ENCODE results near the gene KDM5A.

KDM5A gene

DNA sequence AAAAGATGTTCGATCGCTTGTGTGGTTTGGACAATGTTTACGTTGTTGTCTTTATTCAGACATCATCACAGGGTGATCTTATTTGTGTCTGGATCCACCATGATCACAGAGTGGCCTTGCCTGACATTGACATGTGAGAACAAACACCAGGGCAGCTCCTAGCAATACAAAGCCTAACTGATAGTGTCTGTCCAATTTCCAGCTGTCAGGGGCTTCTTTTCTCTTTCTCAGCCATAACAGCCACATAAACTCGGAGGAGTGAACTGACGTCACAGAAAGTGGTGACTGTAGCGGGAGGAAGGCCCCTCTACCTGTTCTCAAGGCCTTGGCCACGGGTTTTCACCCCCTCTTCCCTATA, 120.7 kb downstream of the KDM5A start:
- no peak overlapping the region for H3K4me3 ChIP-seq (ENCODE audit: low read length)
- peaks cover 4% of the 10 kb centered on the region for H3K4me1 ChIP-seq (ENCODE audit: control insufficient read depth, insufficient read depth, low read length)
- H3K9me3 ChIP-seq (replicated peaks; ENCODE audit: low read length): no peaks in the 10 kb centered on the region
- peaks cover 3% of the 10 kb centered on the region for H3K27me3 ChIP-seq (ENCODE audit: control insufficient read depth, insufficient read depth, low read length)
- no peak overlapping the region for H3K9ac ChIP-seq (ENCODE audit: low read depth, low read length)
- H3K4me2 ChIP-seq (ENCODE audit: low read length): no peak overlapping the region
- H3K36me3 ChIP-seq (ENCODE audit: insufficient read depth, low read length): no peaks in the 10 kb centered on the region

DNA sequence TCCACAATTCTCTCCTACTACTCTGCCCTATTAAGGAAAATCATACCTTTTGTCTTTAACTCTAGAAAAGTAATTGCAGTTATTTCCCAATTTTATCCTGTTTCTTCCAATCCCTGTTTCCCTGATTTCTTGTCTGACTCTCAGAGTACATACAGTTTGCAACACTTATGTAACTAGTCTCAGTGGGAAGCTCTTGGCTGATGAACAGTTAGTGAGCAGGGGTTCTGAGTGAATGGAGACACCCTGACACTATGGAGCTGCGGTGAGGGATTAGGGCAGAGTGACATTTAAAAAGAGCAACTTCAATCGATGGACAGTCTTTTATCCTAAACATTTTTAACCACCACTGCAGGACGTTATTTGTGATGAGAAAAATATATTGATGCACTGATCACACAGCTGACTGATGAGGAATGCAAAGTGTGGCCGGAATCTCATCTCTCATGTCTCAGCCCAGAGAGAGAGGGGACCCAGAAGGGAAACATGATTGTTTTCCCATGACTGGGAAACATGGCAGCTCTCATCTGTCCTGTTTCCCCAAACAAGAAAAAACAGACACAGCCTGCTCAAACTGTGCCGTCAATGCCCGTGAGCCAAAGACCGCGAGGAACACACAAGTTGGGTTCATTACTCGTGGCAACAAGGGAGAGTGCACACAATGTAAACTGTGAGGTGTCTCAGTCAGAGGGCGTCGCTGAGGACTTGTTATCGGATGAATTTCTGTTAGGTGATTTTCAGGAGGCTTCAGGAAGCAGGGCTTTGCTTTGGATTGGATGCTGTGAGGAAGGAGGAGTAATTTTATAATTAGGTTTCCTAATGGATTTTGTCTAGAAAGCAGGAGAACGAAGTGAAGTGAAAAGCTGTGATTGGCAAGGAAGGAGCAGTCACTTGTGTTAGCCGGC, 121.3 kb downstream of the KDM5A start:
- Histone ChIP-seq H3K4me1 (ENCODE audit: control insufficient read depth, insufficient read depth, low read length) (peaks cover 10% of the 10 kb centered on the region), H3K4me3 (ENCODE audit: low read length) (no peak overlapping the region), H3K36me3 (ENCODE audit: insufficient read depth, low read length) (no peaks in the 10 kb centered on the region), H3K9ac (ENCODE audit: low read depth, low read length) (no peak overlapping the region), H3K9me3 (replicated peaks; ENCODE audit: low read length) (no peaks in the 10 kb centered on the region), H3K4me2 (ENCODE audit: low read length) (no peak overlapping the region), H3K27me3 (ENCODE audit: control insufficient read depth, insufficient read depth, low read length) (peaks cover 3% of the 10 kb centered on the region)

DNA sequence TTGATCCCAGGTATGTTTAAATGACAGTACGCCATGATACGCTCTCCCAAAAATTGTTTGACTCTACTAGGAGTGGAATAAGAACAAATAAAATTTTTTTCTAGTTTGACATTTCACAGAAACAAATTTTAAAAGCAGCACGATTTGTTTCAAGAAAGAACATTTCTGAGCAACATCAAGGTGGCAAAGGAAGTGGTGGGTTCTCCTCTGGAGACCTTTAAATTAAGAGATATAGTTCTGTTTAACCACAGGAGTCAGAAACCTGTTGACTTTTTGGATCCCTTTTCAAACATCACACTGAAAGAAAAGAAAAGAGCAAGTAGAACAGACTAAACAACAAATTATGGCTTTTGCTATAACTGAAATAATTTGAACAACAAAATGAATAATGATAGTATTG, 124.0 kb downstream of the KDM5A start:
- H3K27me3 ChIP-seq (ENCODE audit: control insufficient read depth, insufficient read depth, low read length): peaks cover 18% of the 10 kb centered on the region
- no peak overlapping the region for H3K9ac ChIP-seq (ENCODE audit: low read depth, low read length)
- H3K4me1 ChIP-seq (ENCODE audit: control insufficient read depth, insufficient read depth, low read length): peaks cover 10% of the 10 kb centered on the region
- H3K9me3 ChIP-seq (replicated peaks; ENCODE audit: low read length): no peaks in the 10 kb centered on the region
- no peaks in the 10 kb centered on the region for H3K36me3 ChIP-seq (ENCODE audit: insufficient read depth, low read length)
- no peak overlapping the region for H3K4me2 ChIP-seq (ENCODE audit: low read length)
- H3K4me3 ChIP-seq (ENCODE audit: low read length): no peak overlapping the region

DNA sequence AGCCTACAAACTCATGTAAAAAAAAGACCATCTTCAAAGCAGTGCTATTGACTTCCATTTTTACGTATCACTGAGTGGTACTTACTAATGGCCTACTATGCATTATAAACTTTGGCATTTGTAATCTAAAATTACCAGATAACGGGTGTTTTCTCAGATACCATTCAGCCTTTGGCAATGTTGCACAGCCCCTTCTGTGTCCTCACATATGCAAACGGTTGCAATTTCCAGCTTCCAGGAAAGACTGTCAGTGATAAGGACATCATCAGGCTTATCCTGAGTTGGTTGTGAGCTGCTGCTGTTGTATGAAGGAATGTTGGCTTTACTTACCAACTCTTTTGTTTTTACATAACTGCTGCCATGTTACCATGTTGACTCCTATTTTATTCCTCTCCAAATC, 124.9 kb downstream of the KDM5A start:
- H3K9me3 ChIP-seq (replicated peaks; ENCODE audit: low read length): no peaks in the 10 kb centered on the region
- H3K4me3 ChIP-seq (ENCODE audit: low read length): no peak overlapping the region
- H3K36me3 ChIP-seq (ENCODE audit: insufficient read depth, low read length): no peaks in the 10 kb centered on the region
- H3K9ac ChIP-seq (ENCODE audit: low read depth, low read length): no peak overlapping the region
- H3K4me2 ChIP-seq (ENCODE audit: low read length): no peak overlapping the region
- H3K27me3 ChIP-seq (ENCODE audit: control insufficient read depth, insufficient read depth, low read length): peaks cover 26% of the 10 kb centered on the region
- H3K4me1 ChIP-seq (ENCODE audit: control insufficient read depth, insufficient read depth, low read length): peaks cover 10% of the 10 kb centered on the region

DNA sequence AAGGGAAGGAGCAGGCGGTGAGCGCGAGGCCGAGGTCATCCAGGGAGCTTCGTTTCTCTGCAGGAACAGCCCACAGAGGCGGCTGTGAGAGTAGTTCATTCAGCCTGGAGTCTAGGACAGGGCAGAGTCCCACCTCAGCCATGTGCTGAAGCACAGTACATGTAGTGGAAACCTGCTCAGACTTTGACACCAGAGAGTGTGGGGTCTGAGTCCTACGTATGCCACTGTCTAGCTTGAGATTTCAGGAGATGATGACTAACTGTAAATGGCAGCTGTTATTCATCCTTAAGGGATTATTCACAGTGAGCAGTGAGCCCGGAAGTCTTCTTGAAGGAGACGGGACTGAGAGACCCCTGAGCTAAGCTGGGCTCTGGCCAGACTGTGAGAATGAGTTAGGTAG, 125.5 kb downstream of the KDM5A start:
- Histone ChIP-seq H3K4me2 (ENCODE audit: low read length) (no peak overlapping the region), H3K9ac (ENCODE audit: low read depth, low read length) (no peak overlapping the region), H3K36me3 (ENCODE audit: insufficient read depth, low read length) (no peaks in the 10 kb centered on the region), H3K9me3 (replicated peaks; ENCODE audit: low read length) (no peaks in the 10 kb centered on the region), H3K27me3 (ENCODE audit: control insufficient read depth, insufficient read depth, low read length) (peaks cover 29% of the 10 kb centered on the region), H3K4me3 (ENCODE audit: low read length) (no peak overlapping the region), H3K4me1 (ENCODE audit: control insufficient read depth, insufficient read depth, low read length) (peaks cover 10% of the 10 kb centered on the region)

DNA sequence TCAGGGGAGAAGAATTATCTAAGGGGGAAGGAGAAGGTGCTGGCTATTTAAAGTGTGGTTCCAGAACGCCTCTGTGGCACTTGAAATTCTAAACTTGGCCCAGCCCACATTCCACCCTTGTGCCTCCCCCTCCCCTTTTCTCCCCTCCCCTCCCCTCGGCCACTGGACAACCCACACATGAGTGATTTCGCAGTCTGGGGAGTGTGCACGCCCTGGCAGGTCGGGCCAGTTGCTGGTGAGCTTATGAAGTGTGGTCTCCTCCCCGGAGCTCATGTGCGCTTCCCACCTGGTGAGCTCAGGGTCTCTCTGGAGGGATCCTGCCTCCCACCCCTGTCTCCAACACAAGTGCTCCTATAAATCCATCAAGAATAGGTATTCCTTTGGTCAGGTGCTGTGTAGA, 126.3 kb downstream of the KDM5A start, which contains the start of gene SLC6A13:
Gene SLC6A13 (minus strand): TSS at position 20 of the 400 bp plus-strand sequence. CDS start 2,784 bp downstream, outside the sequence.
- H3K4me1 ChIP-seq (ENCODE audit: control insufficient read depth, insufficient read depth, low read length): peaks cover 10% of the 10 kb centered on the region
- no peak within 1 kb of the TSS for H3K9ac ChIP-seq (ENCODE audit: low read depth, low read length)
- no peak within 1 kb of the TSS for H3K4me2 ChIP-seq (ENCODE audit: low read length)
- H3K4me3 ChIP-seq (ENCODE audit: low read length): no peak within 1 kb of the TSS
- H3K9me3 ChIP-seq (replicated peaks; ENCODE audit: low read length): no peaks in the 10 kb centered on the region
- H3K27me3 ChIP-seq (ENCODE audit: control insufficient read depth, insufficient read depth, low read length): peaks cover 37% of the 10 kb centered on the region
- no peaks in the 10 kb centered on the region for H3K36me3 ChIP-seq (ENCODE audit: insufficient read depth, low read length)

DNA sequence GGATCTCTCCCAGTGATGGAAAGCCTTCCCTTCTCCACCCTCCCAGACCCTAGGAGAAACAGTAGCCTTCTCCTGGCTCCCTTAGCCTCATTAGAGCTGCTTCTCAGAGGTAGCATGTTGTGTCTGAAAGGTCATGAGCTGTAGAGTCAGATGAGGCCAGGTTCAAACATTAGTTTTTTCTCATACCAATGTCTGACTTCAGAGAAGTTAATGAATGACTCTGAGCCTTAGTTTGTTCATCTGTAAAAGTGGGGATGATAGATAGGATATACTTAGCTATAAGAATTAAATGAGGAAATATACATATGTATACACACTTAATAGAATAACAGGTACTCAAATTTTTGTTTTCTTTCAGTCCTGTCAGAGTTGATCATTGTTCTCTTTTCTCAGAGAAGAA, 127.0 kb downstream of the KDM5A start:
- Histone ChIP-seq H3K4me3 (ENCODE audit: low read length) (no peak overlapping the region), H3K4me2 (ENCODE audit: low read length) (no peak overlapping the region), H3K9ac (ENCODE audit: low read depth, low read length) (no peak overlapping the region), H3K9me3 (replicated peaks; ENCODE audit: low read length) (no peaks in the 10 kb centered on the region), H3K27me3 (ENCODE audit: control insufficient read depth, insufficient read depth, low read length) (peaks cover 44% of the 10 kb centered on the region), H3K36me3 (ENCODE audit: insufficient read depth, low read length) (no peaks in the 10 kb centered on the region), H3K4me1 (ENCODE audit: control insufficient read depth, insufficient read depth, low read length) (peaks cover 10% of the 10 kb centered on the region)

DNA sequence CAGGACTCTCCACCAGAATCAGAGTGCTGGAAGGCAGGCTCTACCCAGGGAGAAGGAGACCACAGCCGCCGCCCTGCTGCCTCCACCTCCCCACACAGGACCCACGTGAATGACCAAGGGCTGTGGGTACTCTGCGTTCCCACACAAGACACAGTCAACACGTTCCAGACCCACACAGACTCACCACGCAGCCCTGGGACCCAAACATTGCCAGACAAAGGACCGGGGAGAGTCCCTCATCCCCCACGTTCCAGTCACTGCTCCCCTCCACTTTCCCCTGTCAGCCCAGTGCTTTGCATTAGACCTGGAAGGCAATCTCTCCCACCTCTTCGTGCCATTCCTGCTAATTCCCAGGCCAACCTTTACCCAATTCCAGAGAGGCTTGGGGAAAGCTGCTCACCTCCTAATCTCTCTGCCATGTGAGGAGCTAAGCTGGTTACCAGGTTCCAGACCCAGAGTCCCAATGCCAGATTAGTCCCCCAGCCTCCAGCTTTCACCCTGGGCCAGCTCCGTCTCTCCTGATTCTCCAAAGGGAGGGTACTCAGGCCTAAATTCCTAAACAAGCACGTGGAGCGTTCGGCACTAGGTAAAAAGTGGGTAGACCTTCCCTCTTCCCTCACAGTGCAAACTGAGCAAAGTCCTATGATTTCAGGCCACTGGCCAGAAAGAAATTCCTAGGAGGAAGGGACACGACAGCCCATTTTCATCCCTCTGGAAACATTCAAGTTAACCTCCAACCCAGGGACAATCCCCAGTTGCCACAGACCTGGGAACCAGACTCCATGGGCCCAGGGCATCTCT, 131.4 kb downstream of the KDM5A start:
- H3K9ac ChIP-seq (ENCODE audit: low read depth, low read length): no peak overlapping the region
- no peaks in the 10 kb centered on the region for H3K36me3 ChIP-seq (ENCODE audit: insufficient read depth, low read length)
- peaks cover 58% of the 10 kb centered on the region for H3K27me3 ChIP-seq (ENCODE audit: control insufficient read depth, insufficient read depth, low read length)
- H3K9me3 ChIP-seq (replicated peaks; ENCODE audit: low read length): no peaks in the 10 kb centered on the region
- H3K4me2 ChIP-seq (ENCODE audit: low read length): no peak overlapping the region
- H3K4me3 ChIP-seq (ENCODE audit: low read length): no peak overlapping the region
- no peaks in the 10 kb centered on the region for H3K4me1 ChIP-seq (ENCODE audit: control insufficient read depth, insufficient read depth, low read length)

DNA sequence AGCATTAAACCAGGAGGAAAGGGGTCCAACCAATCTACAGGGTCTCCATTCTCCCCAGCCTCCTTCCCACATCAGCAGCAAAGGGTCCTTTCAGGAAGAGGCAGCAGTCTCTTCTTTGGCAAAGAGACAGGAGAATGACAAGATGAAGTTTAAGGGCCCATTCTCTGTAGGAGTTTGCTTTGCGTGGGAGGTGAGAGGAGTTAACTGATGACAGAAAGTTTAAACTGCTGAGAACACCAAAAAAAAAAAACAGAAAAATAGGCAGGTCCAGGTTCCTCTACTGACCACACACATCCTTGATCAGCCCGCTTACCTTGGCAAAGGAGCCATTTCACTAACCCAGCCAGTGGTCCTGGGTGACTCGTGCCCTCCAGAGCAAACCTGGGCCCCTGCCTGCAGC, 132.2 kb downstream of the KDM5A start:
- no peak overlapping the region for H3K4me3 ChIP-seq (ENCODE audit: low read length)
- H3K36me3 ChIP-seq (ENCODE audit: insufficient read depth, low read length): no peaks in the 10 kb centered on the region
- no peaks in the 10 kb centered on the region for H3K9me3 ChIP-seq (replicated peaks; ENCODE audit: low read length)
- no peaks in the 10 kb centered on the region for H3K4me1 ChIP-seq (ENCODE audit: control insufficient read depth, insufficient read depth, low read length)
- H3K4me2 ChIP-seq (ENCODE audit: low read length): no peak overlapping the region
- peaks cover 55% of the 10 kb centered on the region for H3K27me3 ChIP-seq (ENCODE audit: control insufficient read depth, insufficient read depth, low read length)
- H3K9ac ChIP-seq (ENCODE audit: low read depth, low read length): no peak overlapping the region

DNA sequence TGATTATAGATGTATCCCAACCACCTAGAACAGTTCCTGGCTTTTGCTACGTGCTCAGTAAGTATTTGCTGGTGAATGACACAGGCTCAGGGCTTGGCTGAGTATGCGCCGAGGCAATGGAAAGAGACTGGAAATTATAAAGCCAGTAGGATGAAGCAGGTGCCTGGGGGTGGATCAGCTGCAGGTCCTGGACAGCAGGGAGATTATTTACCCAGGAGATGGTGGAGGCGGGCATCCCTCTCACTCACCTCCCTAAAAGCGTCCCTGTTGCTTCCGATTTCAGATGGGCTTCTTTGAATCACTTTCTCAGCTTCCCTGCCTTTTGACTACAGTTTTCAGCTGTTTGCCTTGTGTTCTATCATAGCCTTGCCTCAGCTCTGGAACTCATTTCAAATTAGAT, 132.9 kb downstream of the KDM5A start:
- Histone ChIP-seq H3K36me3 (ENCODE audit: insufficient read depth, low read length) (no peaks in the 10 kb centered on the region), H3K9ac (ENCODE audit: low read depth, low read length) (no peak overlapping the region), H3K4me2 (ENCODE audit: low read length) (no peak overlapping the region), H3K27me3 (ENCODE audit: control insufficient read depth, insufficient read depth, low read length) (peaks cover 51% of the 10 kb centered on the region), H3K4me3 (ENCODE audit: low read length) (no peak overlapping the region), H3K4me1 (ENCODE audit: control insufficient read depth, insufficient read depth, low read length) (no peaks in the 10 kb centered on the region), H3K9me3 (replicated peaks; ENCODE audit: low read length) (no peaks in the 10 kb centered on the region)

DNA sequence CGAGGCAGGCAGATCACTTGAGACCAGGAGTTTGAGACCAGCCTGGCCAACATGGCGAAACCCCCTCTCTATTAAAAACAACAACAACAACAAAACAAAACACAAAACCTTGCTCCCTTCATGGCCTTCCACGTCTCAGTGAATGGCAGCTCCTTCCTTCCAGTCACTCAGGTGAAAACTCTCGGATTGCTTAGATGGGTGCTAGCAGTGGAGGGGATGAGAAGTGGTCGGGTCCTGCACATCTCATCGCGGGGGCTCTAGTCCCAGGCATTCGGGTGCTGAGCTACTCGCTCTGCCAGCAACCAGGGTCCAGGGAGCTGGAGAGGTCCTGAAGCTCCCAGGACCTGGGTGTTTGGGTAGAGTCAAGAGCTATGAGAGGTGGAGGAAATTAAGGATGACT, 134.2 kb downstream of the KDM5A start:
- Histone ChIP-seq H3K27me3 (ENCODE audit: control insufficient read depth, insufficient read depth, low read length) (peaks cover 44% of the 10 kb centered on the region), H3K9me3 (replicated peaks; ENCODE audit: low read length) (no peaks in the 10 kb centered on the region)

More for the DNA sequence above, 134.2 kb downstream of the KDM5A start:
- H3K9ac ChIP-seq (ENCODE audit: low read depth, low read length): no peak overlapping the region
- H3K36me3 ChIP-seq (ENCODE audit: insufficient read depth, low read length): no peaks in the 10 kb centered on the region
- H3K4me2 ChIP-seq (ENCODE audit: low read length): no peak overlapping the region
- no peak overlapping the region for H3K4me3 ChIP-seq (ENCODE audit: low read length)
- H3K4me1 ChIP-seq (ENCODE audit: control insufficient read depth, insufficient read depth, low read length): no peaks in the 10 kb centered on the region

Data from skeletal muscle satellite cell (primary cell).